ENCODE data around the gene ZNRF3.

Gene ZNRF3

DNA sequence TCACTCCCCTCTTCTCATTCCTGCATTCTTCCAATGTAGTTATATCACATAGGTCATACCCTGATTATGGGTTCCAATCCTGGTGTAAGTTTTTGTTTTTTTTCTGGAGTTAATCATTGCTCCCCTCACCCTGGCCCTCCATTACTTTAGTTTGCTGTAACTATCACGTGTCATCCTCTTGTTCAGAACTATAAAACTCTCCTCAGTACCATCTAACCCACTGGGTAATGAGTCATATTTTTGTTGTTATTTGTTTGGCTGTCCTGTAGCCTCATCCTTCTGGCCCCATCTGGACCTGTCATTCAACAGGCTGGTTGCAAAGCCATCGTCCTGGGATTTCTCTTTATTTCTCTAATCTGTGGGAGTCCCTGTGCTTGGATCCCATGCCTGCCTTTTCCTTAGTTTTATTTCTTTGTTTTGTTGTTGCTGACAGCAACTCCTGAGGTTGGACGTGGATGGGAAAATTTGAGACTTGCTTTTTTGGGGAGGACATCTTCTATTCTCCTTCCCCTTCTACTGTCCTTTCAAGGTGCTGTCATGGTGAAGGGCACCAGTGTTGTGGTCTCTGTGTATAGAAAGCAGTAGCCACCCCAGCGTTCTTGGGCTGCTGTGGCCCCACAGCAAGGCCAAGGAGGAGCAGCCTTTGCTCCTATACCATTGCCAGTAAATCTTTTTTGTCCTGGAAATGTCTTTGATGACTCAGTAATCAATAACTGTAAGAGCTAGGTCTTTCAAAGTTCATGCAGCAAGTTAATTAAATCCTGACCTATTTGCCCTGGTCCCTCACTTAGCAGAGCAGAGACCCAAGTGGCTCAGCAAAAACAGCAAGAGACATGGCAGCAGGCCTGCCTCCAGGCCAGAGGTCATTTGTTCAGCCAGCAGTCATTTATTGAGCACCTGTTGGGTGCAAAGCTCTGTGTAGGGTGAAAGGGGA, 95.8 kb downstream of the ZNRF3 start:
- no peak for TF ChIP-seq ZFX (IDR thresholded peaks at IDR 0.05; ENCODE audit: borderline replicate concordance)
- TF ChIP-seq, protein P1, sequence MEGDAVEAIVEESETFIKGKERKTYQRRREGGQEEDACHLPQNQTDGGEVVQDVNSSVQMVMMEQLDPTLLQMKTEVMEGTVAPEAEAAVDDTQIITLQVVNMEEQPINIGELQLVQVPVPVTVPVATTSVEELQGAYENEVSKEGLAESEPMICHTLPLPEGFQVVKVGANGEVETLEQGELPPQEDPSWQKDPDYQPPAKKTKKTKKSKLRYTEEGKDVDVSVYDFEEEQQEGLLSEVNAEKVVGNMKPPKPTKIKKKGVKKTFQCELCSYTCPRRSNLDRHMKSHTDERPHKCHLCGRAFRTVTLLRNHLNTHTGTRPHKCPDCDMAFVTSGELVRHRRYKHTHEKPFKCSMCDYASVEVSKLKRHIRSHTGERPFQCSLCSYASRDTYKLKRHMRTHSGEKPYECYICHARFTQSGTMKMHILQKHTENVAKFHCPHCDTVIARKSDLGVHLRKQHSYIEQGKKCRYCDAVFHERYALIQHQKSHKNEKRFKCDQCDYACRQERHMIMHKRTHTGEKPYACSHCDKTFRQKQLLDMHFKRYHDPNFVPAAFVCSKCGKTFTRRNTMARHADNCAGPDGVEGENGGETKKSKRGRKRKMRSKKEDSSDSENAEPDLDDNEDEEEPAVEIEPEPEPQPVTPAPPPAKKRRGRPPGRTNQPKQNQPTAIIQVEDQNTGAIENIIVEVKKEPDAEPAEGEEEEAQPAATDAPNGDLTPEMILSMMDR (IDR thresholded peaks at IDR 0.05), result no peak
- no peak overlapping the region for H3K27ac ChIP-seq

DNA sequence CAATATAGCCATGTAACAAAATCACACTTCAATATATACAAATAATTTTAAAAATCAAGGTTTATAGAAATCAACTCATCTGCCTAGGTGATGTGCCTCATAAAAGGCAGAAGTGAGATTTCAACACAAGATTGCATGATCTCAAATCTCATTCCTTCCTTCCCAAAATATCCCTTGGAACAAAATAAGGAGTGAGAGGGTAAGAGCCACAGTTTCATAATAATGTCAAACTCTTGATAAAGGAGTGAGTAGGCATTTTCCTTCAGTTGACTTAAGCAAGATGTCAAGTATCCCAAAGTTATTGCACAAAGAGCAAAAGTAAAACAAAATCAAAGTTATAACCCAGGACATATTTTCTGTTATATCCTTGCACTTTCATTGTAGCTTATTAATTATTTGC, 97.0 kb downstream of the ZNRF3 start:
- TF ChIP-seq, protein P1 (IDR thresholded peaks at IDR 0.05), result no peak
- TF ChIP-seq ZFX (IDR thresholded peaks at IDR 0.05; ENCODE audit: borderline replicate concordance), result no peak
- no peak overlapping the region for H3K27ac ChIP-seq

DNA sequence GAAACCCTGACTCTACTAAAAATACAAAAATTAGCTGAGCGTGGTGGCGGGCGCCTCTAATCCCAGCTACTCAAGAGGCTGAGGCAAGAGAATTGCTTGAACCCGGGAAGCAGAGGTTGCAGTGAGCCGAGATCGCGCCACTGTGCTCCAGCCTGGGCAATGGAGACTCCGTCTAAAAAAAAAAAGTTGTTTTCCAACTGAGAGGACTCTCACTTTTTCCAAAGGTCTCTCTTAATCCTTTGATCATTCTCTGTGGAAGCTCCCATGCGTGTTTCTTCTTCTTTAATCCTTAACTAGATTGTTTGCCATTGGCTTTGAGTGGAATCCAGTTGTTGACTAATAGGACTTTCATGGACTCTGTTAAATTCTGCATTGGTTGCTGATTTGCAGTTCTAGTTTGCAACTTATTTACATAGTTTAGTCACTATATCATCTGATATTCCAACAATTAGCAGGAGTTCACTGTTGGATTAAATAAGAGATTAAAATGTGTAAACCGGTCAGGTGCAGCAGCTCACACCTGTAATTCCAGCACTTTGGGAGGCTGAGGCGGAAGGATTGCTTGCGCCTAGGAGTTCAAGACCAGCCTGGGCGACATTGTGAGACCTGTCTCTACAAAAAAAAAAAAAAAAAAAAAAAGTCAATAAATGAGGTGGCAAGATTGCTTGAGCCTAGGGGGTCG, 98.6 kb downstream of the ZNRF3 start:
- H3K27ac ChIP-seq, result no peak overlapping the region
- TF ChIP-seq ZFX (IDR thresholded peaks at IDR 0.05; ENCODE audit: borderline replicate concordance), result no peak
- TF ChIP-seq, protein P1 (IDR thresholded peaks at IDR 0.05), result no peak

DNA sequence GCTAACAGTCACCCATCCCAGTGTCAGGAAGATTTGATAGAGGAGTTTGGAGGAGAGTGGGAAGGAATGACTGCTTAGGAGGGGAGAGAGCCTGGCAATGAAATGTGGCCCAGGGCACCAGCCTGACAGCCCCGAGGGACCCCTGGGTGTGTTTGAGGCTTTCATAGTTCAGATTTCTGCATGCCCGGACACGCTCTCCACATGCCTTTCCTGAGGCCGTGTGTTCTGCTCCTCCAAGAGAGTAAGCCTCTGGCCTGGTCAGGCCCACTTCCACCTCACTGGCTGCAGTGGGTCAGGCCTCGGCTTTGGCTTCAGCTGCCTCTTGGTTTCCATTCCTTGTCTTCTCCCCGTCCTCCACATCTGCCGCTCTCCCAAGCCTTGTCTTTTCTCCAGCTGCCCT, 99.8 kb downstream of the ZNRF3 start:
- TF ChIP-seq ZFX (IDR thresholded peaks at IDR 0.05; ENCODE audit: borderline replicate concordance), result no peak
- TF ChIP-seq, protein P1 (IDR thresholded peaks at IDR 0.05), result no peak
- H3K27ac ChIP-seq, result no peak overlapping the region

DNA sequence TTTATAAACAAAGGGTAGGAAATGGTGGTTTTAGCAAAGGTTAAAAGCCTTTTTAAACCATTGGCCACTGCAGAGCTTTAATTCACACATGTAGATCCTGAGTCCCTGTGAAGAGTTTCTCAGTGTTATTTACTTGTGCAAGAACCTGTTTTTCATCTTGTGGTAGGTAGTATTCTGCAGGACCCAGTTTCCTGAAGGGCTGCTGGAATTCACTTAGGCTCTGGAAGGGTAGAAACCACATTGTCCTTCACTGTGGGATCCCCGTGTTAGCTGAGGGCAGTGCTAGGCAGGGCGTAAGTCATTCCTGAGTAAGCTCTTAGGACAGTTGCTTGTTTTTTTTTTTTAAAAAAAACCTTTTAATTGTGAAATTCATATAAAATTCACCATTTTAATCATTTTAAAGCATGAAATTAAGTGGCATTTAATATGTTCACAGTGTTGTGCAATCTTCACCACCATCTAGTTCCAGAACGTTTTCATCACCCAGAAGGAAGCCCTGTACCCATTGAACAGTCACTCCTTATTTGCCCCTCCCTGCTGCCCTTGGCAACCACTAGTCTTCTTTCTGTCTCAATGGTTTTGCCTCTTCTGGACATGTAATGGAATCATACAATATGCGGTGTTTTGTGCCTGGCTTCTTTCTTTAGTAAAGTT, 100.5 kb downstream of the ZNRF3 start:
- no peak overlapping the region for H3K27ac ChIP-seq
- TF ChIP-seq, protein P1 (IDR thresholded peaks at IDR 0.05), result no peak
- TF ChIP-seq ZFX (IDR thresholded peaks at IDR 0.05; ENCODE audit: borderline replicate concordance), result no peak

DNA sequence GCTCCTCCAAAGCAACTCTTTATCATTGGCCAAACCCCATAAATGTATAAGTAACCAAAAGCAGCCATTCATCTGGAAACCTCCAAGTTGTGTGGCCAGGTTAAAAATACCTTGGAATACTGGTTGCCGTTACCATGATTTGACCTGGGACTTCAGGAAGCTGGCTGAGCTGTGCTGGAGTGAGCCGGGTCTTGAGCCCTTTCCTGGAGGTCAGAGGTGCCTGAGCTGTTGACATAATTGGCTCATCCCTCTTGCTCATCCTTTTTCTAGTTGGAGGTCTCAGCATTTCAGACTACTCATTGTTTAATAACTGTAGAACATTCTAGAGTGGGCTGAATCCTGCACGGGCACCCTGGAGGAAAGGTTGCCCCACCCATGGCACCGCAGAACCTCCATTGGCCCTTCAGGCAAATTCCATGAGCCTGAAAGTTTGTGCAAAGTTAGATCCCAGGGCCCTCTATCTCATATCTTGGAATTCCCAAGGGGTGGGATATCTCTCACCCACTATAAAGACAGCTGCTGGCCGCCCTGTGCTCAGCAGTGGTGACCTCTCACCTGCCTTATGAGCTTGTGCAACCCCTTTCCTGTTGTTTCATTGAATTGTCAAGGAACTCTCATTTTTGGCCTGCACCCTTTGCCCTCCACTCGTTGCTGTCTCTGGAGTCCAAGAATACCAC, 101.2 kb downstream of the ZNRF3 start:
- TF ChIP-seq ZFX (IDR thresholded peaks at IDR 0.05; ENCODE audit: borderline replicate concordance), result no peak
- TF ChIP-seq, protein P1 (IDR thresholded peaks at IDR 0.05), result no peak
- H3K27ac ChIP-seq, result no peak overlapping the region
